ENCODE measurements around the gene C2. TPM values are rescaled to one million over a fixed set of nuclear protein-coding genes. Genes with fewer than 3 reads are reported as not detected.
A peak's percentile ranks its signal among the peaks of the same experiment; 100 is the strongest.

C2 gene
- polyA plus RNA-seq, 1 of the 3 experiments (the other 2 are of a cell fraction) = 0.43 TPM

- no peak for TF ChIP-seq FOXM1 (IDR thresholded peaks at IDR 0.05; ENCODE audit: low read depth)
- TF ChIP-seq ELF1 (IDR thresholded peaks at IDR 0.05) = no peak
- TF ChIP-seq REST (IDR thresholded peaks at IDR 0.05; ENCODE audit: low read depth, low read length) = no peak
- TF ChIP-seq RFX5 (IDR thresholded peaks at IDR 0.05; ENCODE audit: low read length) = no peak
- no peak for TF ChIP-seq ZBTB33 (IDR thresholded peaks at IDR 0.05; ENCODE audit: borderline replicate concordance, low read depth)
- TF ChIP-seq CTCF (IDR thresholded peaks at IDR 0.05) = peak; percentile 90
- no peak for TF ChIP-seq YY1 (IDR thresholded peaks at IDR 0.05; ENCODE audit: low read depth)
- TF ChIP-seq JUND (IDR thresholded peaks at IDR 0.05) = no peak
- peak; percentile 67 for TF ChIP-seq RAD21 (IDR thresholded peaks at IDR 0.05; ENCODE audit: low read length)
- TF ChIP-seq EZH2phosphoT487 (IDR thresholded peaks at IDR 0.05; ENCODE audit: borderline replicate concordance, low read depth) = no peak
- TF ChIP-seq GATA2 (CRISPR knock-in tag; IDR thresholded peaks at IDR 0.05) = no peak
These were observed 24.8 kb downstream of the C2 start (continued) for GRCh38 chr6:31952140-31952805.

GRCh38 chr6:31952890-31953289, 25.4 kb downstream of the C2 start:
- Histone ChIP-seq H4K20me1 (ENCODE audit: insufficient read depth) (no peaks in the 10 kb centered on the region), H3K9ac (no peak overlapping the region), H3K4me2 (no peak overlapping the region), H3K79me2 (ENCODE audit: insufficient read depth) (peaks cover 14% of the 10 kb centered on the region), H2AFZ (ENCODE audit: low read depth) (no peak overlapping the region), H3K9me3 (no peaks in the 10 kb centered on the region), H3K27me3 (ENCODE audit: insufficient read depth) (no peaks in the 10 kb centered on the region), H3K27ac (ENCODE audit: low read depth in 2 of 2, low read length in 1 of 2) (peak overlapping the region; percentile 6 to 26; a peak in 3 of 4 replicates), H3K4me1 (ENCODE audit: control insufficient read depth in 1 of 2, insufficient read depth in 2 of 2, low read depth in 1 of 2, low read length in 1 of 2) (peaks cover 0 to 3% of the 10 kb centered on the region in 2 experiments; a peak in 2 of 4 replicates), H3K9me2 (no peaks in the 10 kb centered on the region), H3K36me3 (replicated peaks in 1 of 2; ENCODE audit: control insufficient read depth in 1 of 2, insufficient read depth in 2 of 2, low read length in 1 of 2) (peaks cover 32 to 60% of the 10 kb centered on the region in 2 experiments), H3K4me3 (ENCODE audit: low read depth in 2 of 2, low read length in 1 of 2) (no peak overlapping the region), H3F3A (replicated peaks; ENCODE audit: insufficient read depth) (peaks cover 22% of the 10 kb centered on the region)
- WGBS (ENCODE audit: low lambda C conversion rate) = 79% methylated on average over 5 of the region's 5 CpGs
- DNase-seq = no peak
- POLR2A ChIA-PET = interaction anchor here (0.6 to 2.2 kb wide), 3 partner anchors 10 to 101 kb away, joined by 3 to 7 read pairs (median 6); partner anchors contain the start of gene DXO
- CTCF ChIA-PET = interaction anchor here (0.7 to 4.5 kb wide), 22 partner anchors 9 to 272 kb away, joined by 3 to 29 read pairs (median 7); partner anchors contain the start of genes DDAH2, DXO, EHMT2 and LY6G5C
- TF ChIP-seq REST (IDR thresholded peaks at IDR 0.05; ENCODE audit: low read depth, low read length) = no peak
- no peak for TF ChIP-seq TCF12 (IDR thresholded peaks at IDR 0.05)
- no peak for TF ChIP-seq CTCF (IDR thresholded peaks at IDR 0.05)
- TF ChIP-seq USF1 (IDR thresholded peaks at IDR 0.05; ENCODE audit: borderline replicate concordance, low read depth) = no peak
- TF ChIP-seq GABPA (IDR thresholded peaks at IDR 0.05; ENCODE audit: low read depth) = no peak

All from SK-N-SH (cell line).